Panc1 (cell line): Measurements from ENCODE around the gene CAV3. TPM values are rescaled to one million over a fixed set of nuclear protein-coding genes. Genes with fewer than 3 reads are reported as not detected.

Experiments
- ATAC-seq: fragments of 200-7000 bp; cut with Tn5 transposase; 2 replicates; pipeline ENCODE4 v1.9.1; 2020; ENCODE audit warnings: mild to moderate bottlenecking, moderate library complexity
- BruUV-seq: library from RNA; stranded (reverse); fragments of 400-500 nt; replicated peaks from 2 replicates; lab custom pipeline; 2021; lab: Mats Ljungman, UMichigan
- CTCF ChIA-PET: fragments of 300-600 bp; sonication (Branson Sonifier 250); formaldehyde crosslinking; loops from one replicate; lab custom pipeline; 2022; ENCODE audit warnings: antibody characterized with exemption; lab: Charles Lee
- POLR2A ChIA-PET: fragments of 300-600 bp; sonication (Branson Sonifier 250); formaldehyde crosslinking; loops from one replicate; lab custom pipeline; 2022; ENCODE audit warnings: antibody characterized with exemption; lab: Charles Lee
- DNase-seq: peaks from one replicate; pipeline ENCODE4 v3.0.0-alpha.2; 2010; ENCODE audit warnings: low read depth, low spot score
- H3K27ac ChIP-seq: 2 replicates; pipeline ENCODE4 v1.5.1; 2011; ENCODE audit warnings: mild to moderate bottlenecking, low read length, inconsistent platforms
- H3K27me3 ChIP-seq: fragments of 200-500 bp; sonication (Bioruptor generic); 2 replicates; pipeline ENCODE4 v1.6.0; 2014; ENCODE audit warnings: low read length, inconsistent platforms; ENCODE audit not compliant: control insufficient read depth, insufficient read depth
- H3K36me3 ChIP-seq: fragments of 200-500 bp; sonication (Bioruptor generic); 2 replicates; pipeline ENCODE4 v1.5.1; 2014; ENCODE audit warnings: inconsistent platforms, mild to moderate bottlenecking, low read length, moderate library complexity; ENCODE audit not compliant: control insufficient read depth, insufficient read depth
- H3K4me1 ChIP-seq: 2 replicates; pipeline ENCODE4 v1.5.1; 2011; ENCODE audit warnings: inconsistent platforms, mild to moderate bottlenecking, low read length, moderate library complexity; ENCODE audit not compliant: control insufficient read depth, insufficient read depth
- H3K4me3 ChIP-seq, 2 experiments: 2 replicates each; pipeline ENCODE4 v1.5.1; 2011 to 2012; ENCODE audit warnings: low read depth in 2 of 2, low read length in 2 of 2, mild to moderate bottlenecking in 2 of 2, inconsistent platforms in 1 of 2, moderate library complexity in 1 of 2
- H3K9me3 ChIP-seq: fragments of 200-500 bp; sonication (Bioruptor generic); 2 replicates; pipeline ENCODE4 v1.5.1; 2014; ENCODE audit warnings: low read depth, mild to moderate bottlenecking, inconsistent platforms, low read length, moderate library complexity; ENCODE audit not compliant: control insufficient read depth, insufficient read depth
- POLR2AphosphoS5 ChIP-seq: IDR thresholded peaks from 2 replicates; pipeline ENCODE4 v1.6.1; 2012; ENCODE audit warnings: mild to moderate bottlenecking, low read depth, low read length, moderate library complexity
- SIN3A ChIP-seq: IDR thresholded peaks from 2 replicates; pipeline ENCODE4 v1.6.1; 2012; ENCODE audit warnings: low read depth, mild to moderate bottlenecking, low read length, moderate library complexity, borderline replicate concordance; ENCODE audit not compliant: insufficient read depth
- TCF7L2 ChIP-seq: IDR thresholded peaks from 2 replicates; pipeline ENCODE4 v1.6.1; 2011; ENCODE audit warnings: mild to moderate bottlenecking, low read depth, low read length, inconsistent platforms
- in situ Hi-C: cut with HindIII; loops from 2 replicates; pipeline ENCODE4 v1.10.0; 2016; ENCODE audit warnings: low sequenced_read_pairs, low pct_unique_long_range_greater_than_20kb
- intact Hi-C: fragments of 100-400 bp; cut with micrococcal nuclease; formaldehyde crosslinking; loops from one replicate; pipeline ENCODE4 v1.10.0; 2022; ENCODE audit not compliant: unreplicated experiment
- total RNA-seq: library from RNA; stranded (reverse); gene quantifications from one replicate; pipeline ENCODE4 v1.2.1, GENCODE V29; 2021; ENCODE audit not compliant: unreplicated experiment
- TF ChIP-seq, protein P1 (sequence below), 2 experiments: IDR thresholded peaks; 2 replicates each; pipeline ENCODE4 v1.6.1; 2011 to 2012; ENCODE audit warnings: low read depth in 2 of 2, control low read depth in 1 of 2, low read length in 1 of 2, mild to moderate bottlenecking in 1 of 2, moderate library complexity in 1 of 2; ENCODE audit not compliant: insufficient read depth in 1 of 2
- TF ChIP-seq, protein P2 (sequence below): fragments of 450-650 bp; IDR thresholded peaks from 2 replicates; pipeline ENCODE4 v1.5.1; 2017; ENCODE audit warnings: mild to moderate bottlenecking

CAV3 gene
- total RNA-seq, 1 experiment from 2014 or later: not detected

DNA sequence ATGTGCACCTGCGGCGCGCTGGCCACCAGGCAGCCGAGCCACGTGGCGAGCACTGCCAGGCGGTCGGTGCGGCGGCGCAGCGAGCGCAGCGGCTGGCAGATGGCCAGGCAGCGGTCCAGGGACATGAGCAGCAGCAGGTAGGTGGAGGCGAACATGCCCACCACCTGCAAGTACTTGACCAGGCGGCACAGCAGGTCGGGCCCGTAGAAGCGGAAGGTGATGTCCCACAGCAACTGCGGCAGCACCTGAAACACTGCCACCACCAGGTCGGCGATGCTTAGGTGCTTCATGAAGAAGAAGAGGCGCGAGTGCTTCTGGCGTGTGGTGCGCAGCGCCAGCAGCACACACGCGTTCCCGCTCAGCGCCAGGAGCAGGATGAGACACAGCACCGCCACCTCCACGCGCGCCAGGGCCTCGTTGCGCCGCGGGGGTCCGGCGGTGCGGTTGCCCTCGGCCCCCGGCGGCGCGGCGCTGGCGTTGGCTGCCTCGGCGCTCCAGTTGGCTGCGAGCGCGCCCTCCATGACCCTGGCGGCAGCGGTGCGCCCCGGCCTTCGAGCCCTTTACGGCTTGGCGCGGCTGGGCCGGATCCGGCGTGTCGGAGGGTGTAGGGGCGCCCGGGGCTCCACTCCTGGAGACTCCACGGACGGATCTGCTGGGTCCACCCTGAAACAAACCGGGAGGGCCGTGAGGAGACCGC, 34.2 kb downstream of the CAV3 start:
- no peak for ATAC-seq
- no peaks in the 10 kb centered on the region for H3K27me3 ChIP-seq
- ChIA-PET POLR2A (no interaction called here), CTCF (no interaction called here)
- no peaks in the 10 kb centered on the region for H3K36me3 ChIP-seq
- no peaks in the 10 kb centered on the region; the same call in 1 of the 2 replicates for H3K4me1 ChIP-seq
- in situ Hi-C loops (no loop called here), intact Hi-C loops (loop anchor here (2.0 kb wide), 1 partner anchor 195 kb away; the partner anchor contains the start of gene RAD18)
- H3K4me3 ChIP-seq: no peak overlapping the region
- no TSS peak for BruUV-seq
- no peak for DNase-seq
- H3K9me3 ChIP-seq: no peaks in the 10 kb centered on the region
- no peak overlapping the region for H3K27ac ChIP-seq
- TF ChIP-seq SIN3A (no peak), POLR2AphosphoS5 (no peak), TCF7L2 (no peak)
- TF ChIP-seq, protein P1, sequence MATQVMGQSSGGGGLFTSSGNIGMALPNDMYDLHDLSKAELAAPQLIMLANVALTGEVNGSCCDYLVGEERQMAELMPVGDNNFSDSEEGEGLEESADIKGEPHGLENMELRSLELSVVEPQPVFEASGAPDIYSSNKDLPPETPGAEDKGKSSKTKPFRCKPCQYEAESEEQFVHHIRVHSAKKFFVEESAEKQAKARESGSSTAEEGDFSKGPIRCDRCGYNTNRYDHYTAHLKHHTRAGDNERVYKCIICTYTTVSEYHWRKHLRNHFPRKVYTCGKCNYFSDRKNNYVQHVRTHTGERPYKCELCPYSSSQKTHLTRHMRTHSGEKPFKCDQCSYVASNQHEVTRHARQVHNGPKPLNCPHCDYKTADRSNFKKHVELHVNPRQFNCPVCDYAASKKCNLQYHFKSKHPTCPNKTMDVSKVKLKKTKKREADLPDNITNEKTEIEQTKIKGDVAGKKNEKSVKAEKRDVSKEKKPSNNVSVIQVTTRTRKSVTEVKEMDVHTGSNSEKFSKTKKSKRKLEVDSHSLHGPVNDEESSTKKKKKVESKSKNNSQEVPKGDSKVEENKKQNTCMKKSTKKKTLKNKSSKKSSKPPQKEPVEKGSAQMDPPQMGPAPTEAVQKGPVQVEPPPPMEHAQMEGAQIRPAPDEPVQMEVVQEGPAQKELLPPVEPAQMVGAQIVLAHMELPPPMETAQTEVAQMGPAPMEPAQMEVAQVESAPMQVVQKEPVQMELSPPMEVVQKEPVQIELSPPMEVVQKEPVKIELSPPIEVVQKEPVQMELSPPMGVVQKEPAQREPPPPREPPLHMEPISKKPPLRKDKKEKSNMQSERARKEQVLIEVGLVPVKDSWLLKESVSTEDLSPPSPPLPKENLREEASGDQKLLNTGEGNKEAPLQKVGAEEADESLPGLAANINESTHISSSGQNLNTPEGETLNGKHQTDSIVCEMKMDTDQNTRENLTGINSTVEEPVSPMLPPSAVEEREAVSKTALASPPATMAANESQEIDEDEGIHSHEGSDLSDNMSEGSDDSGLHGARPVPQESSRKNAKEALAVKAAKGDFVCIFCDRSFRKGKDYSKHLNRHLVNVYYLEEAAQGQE (IDR thresholded peaks at IDR 0.05; ENCODE audit: insufficient read depth in 1 of 2, low read depth in 2 of 2, low read length in 1 of 2): no peak
- TF ChIP-seq, protein P2, sequence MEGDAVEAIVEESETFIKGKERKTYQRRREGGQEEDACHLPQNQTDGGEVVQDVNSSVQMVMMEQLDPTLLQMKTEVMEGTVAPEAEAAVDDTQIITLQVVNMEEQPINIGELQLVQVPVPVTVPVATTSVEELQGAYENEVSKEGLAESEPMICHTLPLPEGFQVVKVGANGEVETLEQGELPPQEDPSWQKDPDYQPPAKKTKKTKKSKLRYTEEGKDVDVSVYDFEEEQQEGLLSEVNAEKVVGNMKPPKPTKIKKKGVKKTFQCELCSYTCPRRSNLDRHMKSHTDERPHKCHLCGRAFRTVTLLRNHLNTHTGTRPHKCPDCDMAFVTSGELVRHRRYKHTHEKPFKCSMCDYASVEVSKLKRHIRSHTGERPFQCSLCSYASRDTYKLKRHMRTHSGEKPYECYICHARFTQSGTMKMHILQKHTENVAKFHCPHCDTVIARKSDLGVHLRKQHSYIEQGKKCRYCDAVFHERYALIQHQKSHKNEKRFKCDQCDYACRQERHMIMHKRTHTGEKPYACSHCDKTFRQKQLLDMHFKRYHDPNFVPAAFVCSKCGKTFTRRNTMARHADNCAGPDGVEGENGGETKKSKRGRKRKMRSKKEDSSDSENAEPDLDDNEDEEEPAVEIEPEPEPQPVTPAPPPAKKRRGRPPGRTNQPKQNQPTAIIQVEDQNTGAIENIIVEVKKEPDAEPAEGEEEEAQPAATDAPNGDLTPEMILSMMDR: no peak; the same call in 1 of the 2 replicates

DNA sequence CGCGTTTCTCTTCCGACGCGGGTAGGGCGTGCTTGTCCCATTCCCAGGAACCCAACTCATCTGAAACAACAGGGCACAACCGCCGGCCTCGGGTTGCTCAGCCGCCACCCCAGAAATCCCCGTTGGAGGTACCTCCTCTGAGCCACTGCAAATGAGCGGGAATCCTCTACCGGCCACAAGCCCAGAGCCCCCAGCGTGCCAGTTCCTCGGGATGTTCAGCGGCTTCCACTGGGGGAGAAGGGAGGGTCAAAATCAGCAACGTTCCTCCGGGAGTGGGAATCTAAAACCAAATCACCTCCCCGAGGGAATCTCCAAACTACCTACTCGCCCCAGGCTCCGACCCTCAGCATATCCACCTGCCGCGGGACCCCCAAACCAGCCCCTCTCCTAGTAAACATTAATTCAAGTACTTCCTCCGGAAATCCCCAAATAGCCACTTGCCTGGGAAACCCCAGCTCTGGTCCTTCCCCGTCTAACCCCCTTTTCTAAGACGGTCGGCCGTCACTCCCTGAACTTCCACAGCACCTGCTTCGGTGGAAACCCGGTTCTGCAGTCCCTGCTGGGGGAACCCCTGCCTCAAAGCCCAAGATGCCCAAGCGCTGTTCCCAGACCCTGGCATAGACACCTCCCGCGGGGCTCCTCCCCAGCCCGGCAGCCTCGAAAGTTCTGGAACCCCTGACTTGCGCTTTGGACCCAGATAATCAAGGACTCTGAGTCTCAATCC, 34.9 kb downstream of the CAV3 start:
- ChIA-PET POLR2A (no interaction called here), CTCF (no interaction called here)
- no peaks in the 10 kb centered on the region; the same call in 1 of the 2 replicates for H3K4me1 ChIP-seq
- in situ Hi-C loops: no loop called here
- no peaks in the 10 kb centered on the region for H3K36me3 ChIP-seq
- H3K27ac ChIP-seq: peak overlapping the region; percentile 34; the same call in 1 of the 2 replicates
- no TSS peak for BruUV-seq
- no peaks in the 10 kb centered on the region for H3K27me3 ChIP-seq
- H3K4me3 ChIP-seq: peak overlapping the region; percentile 55 to 70
- H3K9me3 ChIP-seq: no peaks in the 10 kb centered on the region
- intact Hi-C loops: loop anchor here (2.0 kb wide), 1 partner anchor 194 kb away; the partner anchor contains the start of gene RAD18
- no peak for TF ChIP-seq POLR2AphosphoS5
- TF ChIP-seq, protein P1 (IDR thresholded peaks at IDR 0.05; ENCODE audit: insufficient read depth in 1 of 2, low read depth in 2 of 2, low read length in 1 of 2): no peak
- ATAC-seq (no peak; the same call in 1 of the 2 replicates), DNase-seq (no peak)
